GM21515 (cell line): Measurements from ENCODE around the gene IFNGR1.

Experiments used
- ATAC-seq: cut with Tn5 transposase; IDR thresholded peaks from one replicate; pipeline ENCODE4 v1.9.1; 2021; ENCODE audit not compliant: unreplicated experiment

The IFNGR1 gene

GRCh38 chr6:137156650-137157049 is 62.5 kb downstream of the IFNGR1 start:
- no peak for ATAC-seq

- ATAC-seq, result no peak
These were observed 63.4 kb downstream of the IFNGR1 start for GRCh38 chr6:137155830-137156229.

GRCh38 chr6:137150072-137150471 is 69.1 kb downstream of the IFNGR1 start:
- no peak for ATAC-seq

- no peak for ATAC-seq
These were observed 70.2 kb downstream of the IFNGR1 start for GRCh38 chr6:137149035-137149393.

- no peak for ATAC-seq
These were observed 70.7 kb downstream of the IFNGR1 start for GRCh38 chr6:137148306-137149034.
